Right lung (tissue), 10 donors: ENCODE measurements around the gene INHA. TPM values are rescaled to one million over a fixed set of nuclear protein-coding genes. Genes with fewer than 3 reads are reported as not detected.

Source experiments
- DNase-seq, 2 donors: peaks; one replicate each; pipeline ENCODE4 v3.0.0-alpha.2; 2013
- long read RNA-seq, 8 donors: transcript quantifications; one replicate each; lab custom pipeline, GENCODE V29; 2026
- polyA plus RNA-seq, 5 donors: library from polyadenylated mRNA; unstranded; fragments of 120-200 nt; gene quantifications; one replicate each; pipeline versions ENCODE4 v1.2.1 to v1.2.3, GENCODE V29; 2013; ENCODE audit warnings: inconsistent platforms in 1 of 5, low replicate concordance in 1 of 5; ENCODE audit not compliant: insufficient read length in 5 of 5, insufficient read depth in 1 of 5

The INHA gene
- 1 to 10 TPM in 2 of 5 donors, under 1 TPM in 3; 0.50 to 1.6 (median 0.90) TPM for polyA plus RNA-seq
- long read RNA-seq, donor 1: 0 reads
- long read RNA-seq, donor 2: 0 reads
- long read RNA-seq, donor 3: 0 reads
- long read RNA-seq, donor 4: 0 reads
- long read RNA-seq, donor 5, partial matches to known transcripts: 17 of 17 reads
- long read RNA-seq, donor 5, other reads (novel, unspliced or antisense): 0 of 17 reads
- long read RNA-seq, donor 6: 0 reads
- long read RNA-seq, donor 7: 0 reads
- long read RNA-seq, donor 8, partial matches to known transcripts: 27 of 37 reads
- long read RNA-seq, donor 8, other reads (novel, unspliced or antisense): 10 of 37 reads

- no peak for DNase-seq
These were observed at the start of gene INHA for GRCh38 chr2:219572237-219573001. TSS of gene INHA (plus strand) at chr2:219572310. CDS start at chr2:219572375, 65 bp downstream.

GRCh38 chr2:219523031-219523671, 49.0 kb upstream of the INHA start:
- no peak for DNase-seq

GRCh38 chr2:219524817-219525216, 47.3 kb upstream of the INHA start:
- DNase-seq: no peak

GRCh38 chr2:219525533-219526232, 46.4 kb upstream of the INHA start:
- no peak for DNase-seq

- DNase-seq: no peak
These were observed 45.6 kb upstream of the INHA start for GRCh38 chr2:219526320-219527075.

- DNase-seq: no peak
These were observed 45.1 kb upstream of the INHA start for GRCh38 chr2:219527076-219527394.

GRCh38 chr2:219527472-219527871, 44.6 kb upstream of the INHA start:
- DNase-seq: no peak

- peak; percentile 74 to 81 for DNase-seq
These were observed 41.8 kb upstream of the INHA start for GRCh38 chr2:219530048-219530963.

- DNase-seq: no peak
These were observed 40.3 kb upstream of the INHA start for GRCh38 chr2:219531639-219532377.

GRCh38 chr2:219532378-219532649, 39.8 kb upstream of the INHA start:
- no peak for DNase-seq

GRCh38 chr2:219533930-219534661, 38.0 kb upstream of the INHA start:
- no peak for DNase-seq

GRCh38 chr2:219536425-219536824, 35.7 kb upstream of the INHA start:
- DNase-seq: no peak

GRCh38 chr2:219536967-219537366, 35.1 kb upstream of the INHA start:
- no peak for DNase-seq

GRCh38 chr2:219537657-219538488, 34.2 kb upstream of the INHA start:
- peak in 1 of 2 donors; percentile 42 for DNase-seq

GRCh38 chr2:219538504-219538951, 33.6 kb upstream of the INHA start:
- peak; percentile 61 to 69 for DNase-seq

GRCh38 chr2:219538956-219539788, 32.9 kb upstream of the INHA start:
- DNase-seq: no peak
